Glutamatergic neuron (in vitro differentiated cells): ENCODE measurements around the gene GNS. TPM values are rescaled to one million over a fixed set of nuclear protein-coding genes. Genes with fewer than 3 reads are reported as not detected.
A peak's percentile ranks its signal among the peaks of the same experiment; 100 is the strongest.

ENCODE experiments used
- DNase-seq: peaks from one replicate; pipeline ENCODE4 v3.0.0; 2022
- H3K27ac Mint-ChIP-seq: one replicate; pipeline ENCODE4 v1.8.0; 2020; ENCODE audit warnings: mild to moderate bottlenecking, mixed read lengths, inconsistent platforms; ENCODE audit not compliant: unreplicated experiment
- H3K27me3 Mint-ChIP-seq: one replicate; pipeline ENCODE4 v1.8.0; 2020; ENCODE audit warnings: mild to moderate bottlenecking, moderate library complexity, mixed read lengths, inconsistent platforms; ENCODE audit not compliant: unreplicated experiment
- H3K36me3 Mint-ChIP-seq: one replicate; pipeline ENCODE4 v1.8.0; 2020; ENCODE audit warnings: mild to moderate bottlenecking, mixed read lengths, inconsistent platforms; ENCODE audit not compliant: unreplicated experiment
- H3K4me1 Mint-ChIP-seq: one replicate; pipeline ENCODE4 v1.8.0; 2020; ENCODE audit warnings: mild to moderate bottlenecking, low read depth, mixed read lengths, inconsistent platforms; ENCODE audit not compliant: unreplicated experiment
- H3K4me3 Mint-ChIP-seq: one replicate; pipeline ENCODE4 v1.8.0; 2020; ENCODE audit warnings: mild to moderate bottlenecking, mixed read lengths, inconsistent platforms; ENCODE audit not compliant: unreplicated experiment
- H3K9me3 Mint-ChIP-seq: one replicate; pipeline ENCODE4 v1.8.0; 2020; ENCODE audit warnings: mild to moderate bottlenecking, moderate library complexity, mixed read lengths, inconsistent platforms; ENCODE audit not compliant: unreplicated experiment
- total RNA-seq: library from RNA; stranded (reverse); fragmentation: NEBNext Ultra II Directional; extraction: Animal tissue kit (Norgen Biotek cat#: 25700); gene quantifications from one replicate; pipeline ENCODE4 v1.2.1, GENCODE V29; 2021; ENCODE audit not compliant: unreplicated experiment
- TF ChIP-seq, protein P1 (sequence below): fragments of 200-600 bp; sonication (generic); IDR thresholded peaks from one replicate; pipeline ENCODE4 v1.5.0; 2021; ENCODE audit not compliant: partially characterized antibody, unreplicated experiment

Gene GNS
- total RNA-seq, 1 donor from 2014 or later, result 145 TPM

DNA sequence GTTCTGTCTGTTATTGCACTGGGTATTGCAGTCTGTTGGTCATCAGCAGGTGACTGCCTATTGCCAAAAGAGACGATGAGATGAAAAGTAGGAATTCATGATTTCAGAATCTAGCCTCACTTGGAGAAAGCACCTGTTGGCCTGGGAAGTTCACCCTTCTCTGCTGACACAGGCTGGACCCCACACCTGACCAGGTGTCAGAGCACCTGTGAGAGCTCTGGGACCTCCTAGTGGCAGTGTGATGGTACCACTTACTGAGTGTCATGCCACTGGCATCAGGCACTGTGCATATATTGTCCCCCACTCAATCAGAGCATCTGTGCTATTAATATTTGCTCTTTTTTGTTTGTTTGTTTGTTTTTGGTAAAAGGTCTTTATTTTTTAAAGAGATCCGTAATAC is 81.0 kb downstream of the GNS start:
- Mint-ChIP-seq H3K4me1 (peaks cover 28% of the 10 kb centered on the region), H3K36me3 (no peaks in the 10 kb centered on the region), H3K9me3 (peaks cover 5% of the 10 kb centered on the region), H3K27me3 (peaks cover 5% of the 10 kb centered on the region), H3K27ac (no peak overlapping the region), H3K4me3 (no peak overlapping the region)
- DNase-seq, result no peak
- TF ChIP-seq, protein P1, sequence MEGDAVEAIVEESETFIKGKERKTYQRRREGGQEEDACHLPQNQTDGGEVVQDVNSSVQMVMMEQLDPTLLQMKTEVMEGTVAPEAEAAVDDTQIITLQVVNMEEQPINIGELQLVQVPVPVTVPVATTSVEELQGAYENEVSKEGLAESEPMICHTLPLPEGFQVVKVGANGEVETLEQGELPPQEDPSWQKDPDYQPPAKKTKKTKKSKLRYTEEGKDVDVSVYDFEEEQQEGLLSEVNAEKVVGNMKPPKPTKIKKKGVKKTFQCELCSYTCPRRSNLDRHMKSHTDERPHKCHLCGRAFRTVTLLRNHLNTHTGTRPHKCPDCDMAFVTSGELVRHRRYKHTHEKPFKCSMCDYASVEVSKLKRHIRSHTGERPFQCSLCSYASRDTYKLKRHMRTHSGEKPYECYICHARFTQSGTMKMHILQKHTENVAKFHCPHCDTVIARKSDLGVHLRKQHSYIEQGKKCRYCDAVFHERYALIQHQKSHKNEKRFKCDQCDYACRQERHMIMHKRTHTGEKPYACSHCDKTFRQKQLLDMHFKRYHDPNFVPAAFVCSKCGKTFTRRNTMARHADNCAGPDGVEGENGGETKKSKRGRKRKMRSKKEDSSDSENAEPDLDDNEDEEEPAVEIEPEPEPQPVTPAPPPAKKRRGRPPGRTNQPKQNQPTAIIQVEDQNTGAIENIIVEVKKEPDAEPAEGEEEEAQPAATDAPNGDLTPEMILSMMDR, result no peak

DNA sequence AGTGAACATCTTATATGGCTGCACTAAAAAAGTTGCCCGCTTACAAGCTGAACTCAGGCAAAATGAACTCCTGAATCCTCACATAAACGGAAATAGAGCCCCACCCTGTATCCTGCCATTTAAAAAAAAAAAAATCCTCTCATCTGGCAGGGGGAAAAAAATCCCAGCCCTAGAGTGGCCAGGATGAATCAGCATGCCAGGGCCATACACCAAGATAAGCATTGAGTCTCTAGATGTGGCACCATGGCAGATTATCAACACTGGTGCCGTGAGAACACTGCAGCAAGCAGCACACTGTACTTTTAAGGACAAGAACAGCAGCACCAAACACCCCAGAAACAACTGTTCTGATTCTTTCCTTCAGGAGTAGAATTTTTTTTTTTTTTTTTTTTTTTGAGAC is 83.4 kb downstream of the GNS start:
- DNase-seq, result no peak
- H3K27me3 Mint-ChIP-seq, result peaks cover 7% of the 10 kb centered on the region
- H3K4me1 Mint-ChIP-seq, result peaks cover 35% of the 10 kb centered on the region
- H3K36me3 Mint-ChIP-seq, result no peaks in the 10 kb centered on the region
- H3K9me3 Mint-ChIP-seq, result peaks cover 6% of the 10 kb centered on the region
- H3K27ac Mint-ChIP-seq, result no peak overlapping the region
- TF ChIP-seq, protein P1, result no peak
- no peak overlapping the region for H3K4me3 Mint-ChIP-seq

DNA sequence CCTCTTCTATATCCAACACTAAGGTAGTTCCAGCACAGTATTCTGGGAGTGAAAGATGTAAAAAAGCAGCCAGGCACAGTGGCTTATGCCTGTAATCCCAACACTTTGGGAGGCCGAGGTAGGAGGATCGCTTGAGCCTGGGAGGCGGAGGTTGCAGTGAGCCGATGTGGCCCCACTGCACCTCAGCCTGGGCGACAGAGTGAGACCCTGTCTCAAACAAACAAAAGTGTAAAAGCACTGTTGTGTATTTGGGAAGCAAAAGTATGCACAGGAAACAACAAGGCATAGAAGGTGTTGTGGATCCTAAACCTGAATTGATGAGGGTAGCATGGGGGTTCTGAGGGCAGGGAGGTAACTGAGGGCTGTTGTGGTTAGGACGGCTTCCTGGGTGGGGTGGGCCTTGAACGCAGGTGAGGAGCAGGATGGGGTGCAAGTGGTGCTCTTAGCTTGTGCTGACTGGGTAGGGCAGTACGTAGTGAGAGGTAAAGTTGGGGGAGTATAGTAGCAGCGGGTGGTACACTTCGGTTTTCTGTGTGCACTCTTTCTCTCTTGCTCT is 84.8 kb downstream of the GNS start:
- DNase-seq, result no peak
- H3K36me3 Mint-ChIP-seq, result no peaks in the 10 kb centered on the region
- peaks cover 3% of the 10 kb centered on the region for H3K9me3 Mint-ChIP-seq
- TF ChIP-seq, protein P1, result no peak
- H3K4me1 Mint-ChIP-seq, result peaks cover 40% of the 10 kb centered on the region
- peak overlapping the region; percentile 11 for H3K4me3 Mint-ChIP-seq
- H3K27ac Mint-ChIP-seq, result peak overlapping the region; percentile 66
- peaks cover 4% of the 10 kb centered on the region for H3K27me3 Mint-ChIP-seq

DNA sequence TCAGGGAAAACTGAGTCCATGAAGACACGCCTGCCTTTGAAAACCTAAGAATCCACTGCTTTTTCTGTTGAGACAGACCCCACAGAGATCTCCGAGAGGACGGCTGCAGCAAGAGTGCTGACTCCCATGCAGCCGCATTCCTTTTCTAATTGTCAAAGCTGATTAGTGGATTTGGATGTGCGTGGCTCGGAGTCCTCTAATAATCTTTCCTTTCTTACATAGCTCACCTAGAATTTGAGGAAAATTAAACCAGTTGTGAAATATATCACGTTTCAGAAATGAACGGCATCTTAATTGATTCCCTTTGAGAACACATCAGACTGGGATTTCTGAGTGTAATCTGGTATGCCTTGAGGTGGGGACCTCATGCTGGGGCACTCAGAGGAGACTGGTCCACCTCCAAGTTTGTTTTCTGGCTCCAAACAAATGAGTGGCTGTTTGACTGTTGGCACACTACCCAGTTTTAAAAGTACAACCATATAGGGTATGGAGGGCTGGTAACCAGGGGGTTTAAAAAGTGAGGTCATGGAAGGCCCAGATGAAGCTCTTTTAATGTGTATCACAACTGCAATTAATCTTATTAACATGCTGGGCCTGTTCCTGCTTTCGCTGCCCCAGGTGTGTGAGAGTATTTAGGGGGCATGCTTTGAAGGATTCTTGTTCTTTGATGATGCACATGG is 85.6 kb downstream of the GNS start:
- DNase-seq, result no peak
- TF ChIP-seq, protein P1, result no peak
- peaks cover 46% of the 10 kb centered on the region for H3K4me1 Mint-ChIP-seq

DNA sequence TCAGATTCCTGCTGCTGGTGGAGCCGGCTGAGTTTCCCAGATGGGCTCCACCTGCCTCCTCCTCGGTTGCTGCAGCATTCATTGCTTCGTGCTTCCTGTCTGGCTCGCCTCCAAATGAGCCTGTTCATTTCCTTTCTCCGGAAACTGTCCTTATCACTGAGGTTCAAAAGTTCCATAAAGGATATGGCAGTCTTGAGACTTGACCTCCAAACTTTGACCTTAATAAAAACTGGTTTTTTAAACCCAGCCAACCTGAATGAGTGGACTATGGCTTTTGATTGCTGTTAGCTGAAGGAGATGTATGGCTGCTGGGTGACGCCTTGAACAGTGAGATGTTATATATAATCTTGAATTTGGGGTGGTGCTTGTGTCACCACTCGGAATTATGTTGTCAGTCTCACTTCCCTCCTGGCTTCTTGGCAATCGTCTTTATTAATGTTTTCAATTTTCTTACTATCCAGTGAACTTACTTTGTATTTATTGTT is 86.2 kb downstream of the GNS start:
- Mint-ChIP-seq H3K9me3 (peaks cover 3% of the 10 kb centered on the region), H3K27ac (peak overlapping the region; percentile 90), H3K4me1 (peaks cover 46% of the 10 kb centered on the region), H3K27me3 (peaks cover 6% of the 10 kb centered on the region), H3K36me3 (no peaks in the 10 kb centered on the region), H3K4me3 (peak overlapping the region; percentile 60)
- TF ChIP-seq, protein P1, result no peak
- DNase-seq, result peak; percentile 31

More for the DNA sequence above, 85.6 kb downstream of the GNS start:
- peak overlapping the region; percentile 10 for H3K4me3 Mint-ChIP-seq
- H3K27ac Mint-ChIP-seq, result peak overlapping the region; percentile 90
- H3K27me3 Mint-ChIP-seq, result peaks cover 4% of the 10 kb centered on the region
- H3K36me3 Mint-ChIP-seq, result no peaks in the 10 kb centered on the region
- H3K9me3 Mint-ChIP-seq, result peaks cover 3% of the 10 kb centered on the region
